HUES64 (cell line): ENCODE measurements around the gene SPEG.

Source experiments
- H3K27ac ChIP-seq: 2 replicates; pipeline ENCODE4 v1.7.0; 2013; ENCODE audit warnings: low read depth, low read length, inconsistent platforms
- H3K27me3 ChIP-seq: 2 replicates; pipeline ENCODE4 v1.6.1; 2013; ENCODE audit warnings: mild to moderate bottlenecking, low read length; ENCODE audit not compliant: insufficient read depth
- H3K36me3 ChIP-seq: 2 replicates; pipeline ENCODE4 v1.6.1; 2013; ENCODE audit warnings: mild to moderate bottlenecking, low read length; ENCODE audit not compliant: insufficient read depth
- H3K4me1 ChIP-seq: 2 replicates; pipeline ENCODE4 v1.6.1; 2013; ENCODE audit warnings: mild to moderate bottlenecking, low read length, moderate library complexity; ENCODE audit not compliant: insufficient read depth
- H3K4me3 ChIP-seq: 2 replicates; pipeline ENCODE4 v1.5.1; 2013; ENCODE audit warnings: mild to moderate bottlenecking, low read length, moderate library complexity
- H3K9ac ChIP-seq: 2 replicates; pipeline ENCODE4 v1.6.1; 2013; ENCODE audit warnings: mild to moderate bottlenecking, low read depth, low read length
- H3K9me3 ChIP-seq: 2 replicates; pipeline ENCODE4 v1.6.1; 2013; ENCODE audit warnings: low read depth, low read length; ENCODE audit not compliant: insufficient read depth
- WGBS: fragments of 150-250, 120-280 bp; methylation state at CpG from one replicate; pipeline ENCODE4 v1.1.7; 2013; ENCODE audit warnings: missing lambda C conversion rate; 5-methylcytosine and 5-hydroxymethylcytosine counted together

Gene SPEG

DNA sequence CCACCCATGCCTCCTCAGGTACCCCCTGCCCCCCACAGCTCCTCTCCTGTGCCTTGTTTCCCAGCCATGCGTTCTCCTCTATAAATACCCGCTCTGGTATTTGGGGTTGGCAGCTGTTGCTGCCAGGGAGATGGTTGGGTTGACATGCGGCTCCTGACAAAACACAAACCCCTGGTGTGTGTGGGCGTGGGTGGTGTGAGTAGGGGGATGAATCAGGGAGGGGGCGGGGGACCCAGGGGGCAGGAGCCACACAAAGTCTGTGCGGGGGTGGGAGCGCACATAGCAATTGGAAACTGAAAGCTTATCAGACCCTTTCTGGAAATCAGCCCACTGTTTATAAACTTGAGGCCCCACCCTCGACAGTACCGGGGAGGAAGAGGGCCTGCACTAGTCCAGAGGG is 17.3 kb upstream of the SPEG start:
- no peaks in the 10 kb centered on the region for H3K36me3 ChIP-seq
- 77% methylated on average over 9 of the region's 9 CpGs for WGBS
- peaks cover 16% of the 10 kb centered on the region for H3K27me3 ChIP-seq
- no peak overlapping the region for H3K9ac ChIP-seq
- H3K4me1 ChIP-seq: peaks cover 14% of the 10 kb centered on the region
- no peak overlapping the region for H3K4me3 ChIP-seq
- H3K27ac ChIP-seq: no peak overlapping the region
- H3K9me3 ChIP-seq: peaks cover 5% of the 10 kb centered on the region; the same call in 1 of the 2 replicates

DNA sequence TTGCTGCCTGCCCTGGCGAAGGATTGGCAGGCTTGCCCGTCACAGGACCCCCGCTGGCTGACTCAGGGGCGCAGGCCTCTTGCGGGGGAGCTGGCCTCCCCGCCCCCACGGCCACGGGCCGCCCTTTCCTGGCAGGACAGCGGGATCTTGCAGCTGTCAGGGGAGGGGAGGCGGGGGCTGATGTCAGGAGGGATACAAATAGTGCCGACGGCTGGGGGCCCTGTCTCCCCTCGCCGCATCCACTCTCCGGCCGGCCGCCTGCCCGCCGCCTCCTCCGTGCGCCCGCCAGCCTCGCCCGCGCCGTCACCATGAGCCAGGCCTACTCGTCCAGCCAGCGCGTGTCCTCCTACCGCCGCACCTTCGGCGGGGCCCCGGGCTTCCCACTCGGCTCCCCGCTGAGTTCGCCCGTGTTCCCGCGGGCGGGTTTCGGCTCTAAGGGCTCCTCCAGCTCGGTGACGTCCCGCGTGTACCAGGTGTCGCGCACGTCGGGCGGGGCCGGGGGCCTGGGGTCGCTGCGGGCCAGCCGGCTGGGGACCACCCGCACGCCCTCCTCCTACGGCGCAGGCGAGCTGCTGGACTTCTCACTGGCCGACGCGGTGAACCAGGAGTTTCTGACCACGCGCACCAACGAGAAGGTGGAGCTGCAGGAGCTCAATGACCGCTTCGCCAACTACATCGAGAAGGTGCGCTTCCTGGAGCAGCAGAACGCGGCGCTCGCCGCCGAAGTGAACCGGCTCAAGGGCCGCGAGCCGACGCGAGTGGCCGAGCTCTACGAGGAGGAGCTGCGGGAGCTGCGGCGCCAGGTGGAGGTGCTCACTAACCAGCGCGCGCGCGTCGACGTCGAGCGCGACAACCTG is 16.3 kb upstream of the SPEG start, which contains the start of gene DES:
Gene DES, plus strand, starts transcription at position 223 of the 857 bp plus-strand sequence. Its CDS starts 86 bp downstream, at position 309.
- Histone ChIP-seq H3K9me3 (no peaks in the 10 kb centered on the region), H3K27me3 (peaks cover 16% of the 10 kb centered on the region), H3K36me3 (no peaks in the 10 kb centered on the region), H3K4me3 (no peak within 1 kb of the TSS; the same call in 1 of the 2 replicates), H3K4me1 (peaks cover 14% of the 10 kb centered on the region), H3K9ac (no peak within 1 kb of the TSS; the same call in 1 of the 2 replicates), H3K27ac (no peak within 1 kb of the TSS)
- WGBS: 87% methylated on average over 98 of the region's 98 CpGs

GRCh38 chr2:219419012-219419324 is 15.7 kb upstream of the SPEG start:
- H3K36me3 ChIP-seq: no peaks in the 10 kb centered on the region
- H3K9me3 ChIP-seq: no peaks in the 10 kb centered on the region
- WGBS: 94% methylated on average over 12 of the region's 12 CpGs
- no peak overlapping the region; the same call in 1 of the 2 replicates for H3K4me3 ChIP-seq
- peaks cover 14% of the 10 kb centered on the region for H3K4me1 ChIP-seq
- no peak overlapping the region for H3K27ac ChIP-seq
- H3K27me3 ChIP-seq: peaks cover 16% of the 10 kb centered on the region
- H3K9ac ChIP-seq: no peak overlapping the region

- no peaks in the 10 kb centered on the region for H3K36me3 ChIP-seq
- no peaks in the 10 kb centered on the region for H3K9me3 ChIP-seq
- H3K4me3 ChIP-seq: no peak overlapping the region
- H3K9ac ChIP-seq: no peak overlapping the region
- H3K27me3 ChIP-seq: peaks cover 16% of the 10 kb centered on the region
- 78% methylated on average over 8 of the region's 9 CpGs for WGBS
- no peak overlapping the region for H3K27ac ChIP-seq
- H3K4me1 ChIP-seq: peaks cover 14% of the 10 kb centered on the region
Observed at GRCh38 chr2:219419331-219420197, 15.1 kb upstream of the SPEG start.

DNA sequence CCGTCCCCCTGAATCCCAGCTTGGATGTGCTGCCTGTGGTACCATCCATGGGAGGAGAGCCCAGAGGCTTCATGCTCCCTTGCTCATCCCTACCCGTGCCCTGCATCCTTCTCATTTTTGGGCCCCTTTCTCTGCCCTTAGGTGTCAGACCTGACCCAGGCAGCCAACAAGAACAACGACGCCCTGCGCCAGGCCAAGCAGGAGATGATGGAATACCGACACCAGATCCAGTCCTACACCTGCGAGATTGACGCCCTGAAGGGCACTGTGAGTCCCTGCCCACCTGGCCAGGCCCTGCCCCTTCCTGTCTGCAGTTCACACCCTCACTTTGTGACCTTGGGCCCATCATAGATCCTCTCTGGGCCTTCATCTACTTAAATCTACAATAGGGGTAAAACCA is 14.0 kb upstream of the SPEG start:
- Histone ChIP-seq H3K4me1 (peaks cover 14% of the 10 kb centered on the region), H3K9me3 (no peaks in the 10 kb centered on the region), H3K9ac (no peak overlapping the region), H3K27ac (no peak overlapping the region), H3K36me3 (no peaks in the 10 kb centered on the region), H3K4me3 (no peak overlapping the region), H3K27me3 (peaks cover 16% of the 10 kb centered on the region)
- 94% methylated on average over 8 of the region's 8 CpGs for WGBS

- 94% methylated on average over 17 of the region's 17 CpGs for WGBS
- Histone ChIP-seq H3K9ac (no peak overlapping the region), H3K36me3 (no peaks in the 10 kb centered on the region)
Observed at GRCh38 chr2:219421323-219421722, 13.3 kb upstream of the SPEG start.

DNA sequence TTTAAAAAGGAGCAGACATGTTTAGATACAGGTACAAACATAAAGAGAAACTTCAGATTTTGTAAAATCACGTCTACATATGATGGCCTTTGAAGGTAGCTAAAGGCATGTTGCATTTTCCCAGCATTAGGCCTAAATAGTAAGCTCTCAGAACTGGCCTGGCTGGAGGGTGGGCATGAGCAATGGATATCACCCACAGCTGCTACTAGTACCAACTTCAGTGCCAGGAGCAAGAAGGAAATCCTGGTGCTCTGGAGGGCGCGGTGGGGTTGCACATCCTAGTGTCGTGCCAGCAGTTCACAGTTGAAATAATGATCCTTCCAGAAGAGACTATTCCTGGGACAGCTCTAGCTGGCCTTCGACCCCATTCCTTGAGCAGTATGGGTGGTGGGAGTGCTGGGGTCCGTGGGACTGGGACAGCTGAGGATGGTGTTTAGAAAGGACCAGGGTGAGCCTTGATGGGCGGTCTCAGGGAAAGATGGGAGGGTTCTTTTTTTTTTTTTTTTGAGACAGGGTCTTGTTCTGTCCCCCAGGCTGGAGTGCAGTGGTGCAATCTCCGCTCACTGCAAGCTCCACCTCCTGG is 11.6 kb upstream of the SPEG start:
- Histone ChIP-seq H3K27ac (no peak overlapping the region), H3K9ac (no peak overlapping the region), H3K4me1 (no peaks in the 10 kb centered on the region), H3K27me3 (peaks cover 16% of the 10 kb centered on the region), H3K36me3 (no peaks in the 10 kb centered on the region), H3K4me3 (no peak overlapping the region), H3K9me3 (no peaks in the 10 kb centered on the region)
- WGBS: 94% methylated on average over 8 of the region's 8 CpGs

More at GRCh38 chr2:219421323-219421722, 13.3 kb upstream of the SPEG start:
- Histone ChIP-seq H3K27ac (no peak overlapping the region), H3K27me3 (peaks cover 16% of the 10 kb centered on the region), H3K4me3 (no peak overlapping the region), H3K4me1 (peaks cover 7% of the 10 kb centered on the region; the same call in 1 of the 2 replicates), H3K9me3 (no peaks in the 10 kb centered on the region)

DNA sequence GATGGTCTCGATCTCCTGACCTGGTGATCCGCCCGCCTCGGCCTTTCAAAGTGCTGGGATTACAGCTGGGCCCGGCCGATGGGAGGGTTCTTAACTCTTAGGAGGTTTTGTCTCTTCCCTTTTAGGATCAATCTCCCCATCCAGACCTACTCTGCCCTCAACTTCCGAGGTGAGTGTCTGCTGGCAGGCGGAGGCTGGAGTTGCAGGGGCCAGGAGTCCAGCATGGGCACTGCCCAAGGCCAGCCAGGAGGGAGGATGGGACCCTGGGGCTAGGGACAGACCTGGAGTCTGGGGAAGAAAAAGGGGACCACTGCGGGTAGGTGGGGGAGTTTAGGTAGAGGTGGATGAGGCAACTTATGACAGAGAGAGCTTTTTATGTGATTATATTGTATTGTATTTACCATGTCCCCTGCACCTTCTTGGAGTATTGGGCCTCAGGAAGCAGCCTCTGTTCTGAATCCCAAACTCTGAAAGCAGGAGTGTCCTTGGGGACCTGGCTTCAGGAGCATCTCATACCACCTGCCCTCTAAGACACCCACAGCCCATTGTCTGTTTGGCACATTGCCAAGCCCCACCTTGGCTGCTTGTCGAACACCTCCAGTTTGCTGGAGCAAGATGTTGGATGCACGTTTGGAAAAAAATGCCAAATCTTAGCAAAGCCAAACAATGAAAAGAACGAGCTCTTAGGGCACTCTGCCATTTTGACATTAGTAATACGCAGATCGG is 10.8 kb upstream of the SPEG start:
- H3K27ac ChIP-seq: no peak overlapping the region
- no peak overlapping the region; the same call in 1 of the 2 replicates for H3K9ac ChIP-seq
- H3K4me3 ChIP-seq: no peak overlapping the region
- H3K9me3 ChIP-seq: no peaks in the 10 kb centered on the region
- H3K4me1 ChIP-seq: no peaks in the 10 kb centered on the region
- peaks cover 10% of the 10 kb centered on the region for H3K27me3 ChIP-seq
- WGBS: 92% methylated on average over 14 of the region's 14 CpGs
- no peaks in the 10 kb centered on the region for H3K36me3 ChIP-seq

DNA sequence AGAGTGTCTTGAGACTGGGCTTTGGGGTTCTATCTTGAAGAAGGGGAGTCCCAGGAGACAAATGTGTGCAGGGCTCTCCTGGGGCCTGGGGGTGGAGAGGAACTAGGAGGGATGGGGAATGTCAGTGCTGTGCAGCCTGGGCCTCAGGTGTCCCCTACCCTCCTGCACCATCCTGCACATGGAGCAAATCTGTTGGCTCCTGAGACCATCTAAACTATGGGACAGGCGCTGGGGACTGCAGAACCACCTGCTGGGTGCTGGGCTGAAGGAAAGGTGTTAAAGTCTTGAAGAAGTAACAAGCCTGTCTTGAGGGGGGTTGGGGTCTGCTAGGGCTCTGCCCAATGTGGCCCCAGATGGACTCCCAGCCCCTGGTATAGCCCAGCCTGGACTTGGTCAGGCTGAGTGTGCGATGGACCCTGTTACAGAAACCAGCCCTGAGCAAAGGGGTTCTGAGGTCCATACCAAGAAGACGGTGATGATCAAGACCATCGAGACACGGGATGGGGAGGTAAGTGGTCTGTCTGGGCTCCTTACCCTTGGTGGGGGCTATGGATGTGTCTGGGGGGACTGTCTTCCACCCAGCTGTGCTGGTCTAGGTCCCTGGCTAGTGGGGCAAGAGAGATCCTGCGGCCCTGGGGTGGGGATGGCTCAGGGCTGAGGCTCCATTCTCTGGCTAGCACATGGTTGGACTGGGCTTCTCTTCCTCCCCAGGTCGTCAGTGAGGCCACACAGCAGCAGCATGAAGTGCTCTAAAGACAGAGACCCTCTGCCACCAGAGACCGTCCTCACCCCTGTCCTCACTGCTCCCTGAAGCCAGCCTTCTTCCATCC is 9.2 kb upstream of the SPEG start:
- Histone ChIP-seq H3K9me3 (no peaks in the 10 kb centered on the region), H3K4me1 (no peaks in the 10 kb centered on the region), H3K27me3 (no peaks in the 10 kb centered on the region; the same call in 1 of the 2 replicates), H3K27ac (no peak overlapping the region), H3K36me3 (no peaks in the 10 kb centered on the region), H3K4me3 (no peak overlapping the region), H3K9ac (no peak overlapping the region)
- WGBS: 89% methylated on average over 8 of the region's 8 CpGs

GRCh38 chr2:219426068-219426443 is 8.6 kb upstream of the SPEG start:
- 91% methylated on average over 7 of the region's 7 CpGs for WGBS
- Histone ChIP-seq H3K4me3 (no peak overlapping the region), H3K9me3 (no peaks in the 10 kb centered on the region), H3K36me3 (no peaks in the 10 kb centered on the region), H3K4me1 (no peaks in the 10 kb centered on the region), H3K27me3 (no peaks in the 10 kb centered on the region; the same call in 1 of the 2 replicates), H3K9ac (no peak overlapping the region), H3K27ac (no peak overlapping the region)
